Tibial nerve (tissue), 4 donors: Measurements from ENCODE around the gene GRAP. TPM values are rescaled to one million over a fixed set of nuclear protein-coding genes. Genes with fewer than 3 reads are reported as not detected.

Source experiments
- DNase-seq, 2 donors: peaks; one replicate each; pipeline ENCODE4 v3.0.0-alpha.2; 2019; ENCODE audit warnings: low spot score in 2 of 2
- H3K27ac ChIP-seq, 4 donors: fragments of 200-600 bp; sonication (generic) in 3 of 4; one replicate each; pipeline ENCODE4 v1.5.1; 2017 to 2019; ENCODE audit warnings: mild to moderate bottlenecking in 1 of 4
- H3K27me3 ChIP-seq, 2 donors: fragments of 200-600 bp; sonication (generic) in 1 of 2; one replicate each; pipeline versions ENCODE4 v1.5.1 to v1.6.0; 2017 to 2019
- H3K36me3 ChIP-seq, 3 donors: fragments of 200-600 bp; sonication (generic); one replicate each; pipeline ENCODE4 v1.5.1; 2018 to 2019
- H3K4me1 ChIP-seq, 4 donors: fragments of 200-600 bp; sonication (generic) in 3 of 4; one replicate each; pipeline ENCODE4 v1.5.1; 2017 to 2019
- H3K4me3 ChIP-seq, 4 donors: fragments of 200-600 bp; sonication (generic) in 3 of 4; one replicate each; pipeline ENCODE4 v1.5.1; 2017 to 2019; ENCODE audit warnings: mild to moderate bottlenecking in 1 of 4, moderate library complexity in 1 of 4
- H3K9me3 ChIP-seq, 4 donors: fragments of 200-600 bp; sonication (generic) in 3 of 4; one replicate each; pipeline ENCODE4 v1.5.1; 2017 to 2019
- EP300 ChIP-seq, 2 donors: sonication (generic); formaldehyde crosslinking; IDR thresholded peaks; one replicate each; pipeline ENCODE4 v1.6.1; 2017; ENCODE audit warnings: antibody characterized with exemption in 2 of 2, mild to moderate bottlenecking in 1 of 2
- POLR2A ChIP-seq, 2 donors: fragments of 450-650 bp; IDR thresholded peaks; one replicate each; pipeline ENCODE4 v1.6.1; 2017; ENCODE audit warnings: antibody characterized with exemption in 2 of 2, mild to moderate bottlenecking in 2 of 2, moderate library complexity in 2 of 2
- WGBS, 2 donors: methylation state at CpG; one replicate each; pipeline ENCODE4 v1.1.5; 2018; 5-methylcytosine and 5-hydroxymethylcytosine counted together
- total RNA-seq, 4 donors: library from RNA; depleted of rRNA; stranded (reverse); fragments of >200 nt; gene quantifications; one replicate each; pipeline ENCODE4 v1.1.0, GENCODE V29; 2016
- TF ChIP-seq, protein P1 (sequence below), 5 experiments: fragments of 200-600 bp in 3 of 5; fragments of 450-650 bp in 2 of 5; sonication (generic) in 3 of 5; IDR thresholded peaks; one replicate each; pipeline ENCODE4 v1.5.1; 2016 to 2019; ENCODE audit warnings: antibody characterized with exemption in 5 of 5, mild to moderate bottlenecking in 3 of 5, moderate library complexity in 2 of 5

The GRAP gene
- total RNA-seq, 4 donors from 2014 or later = 4.6 to 7.5 (median 5.8) TPM

DNA sequence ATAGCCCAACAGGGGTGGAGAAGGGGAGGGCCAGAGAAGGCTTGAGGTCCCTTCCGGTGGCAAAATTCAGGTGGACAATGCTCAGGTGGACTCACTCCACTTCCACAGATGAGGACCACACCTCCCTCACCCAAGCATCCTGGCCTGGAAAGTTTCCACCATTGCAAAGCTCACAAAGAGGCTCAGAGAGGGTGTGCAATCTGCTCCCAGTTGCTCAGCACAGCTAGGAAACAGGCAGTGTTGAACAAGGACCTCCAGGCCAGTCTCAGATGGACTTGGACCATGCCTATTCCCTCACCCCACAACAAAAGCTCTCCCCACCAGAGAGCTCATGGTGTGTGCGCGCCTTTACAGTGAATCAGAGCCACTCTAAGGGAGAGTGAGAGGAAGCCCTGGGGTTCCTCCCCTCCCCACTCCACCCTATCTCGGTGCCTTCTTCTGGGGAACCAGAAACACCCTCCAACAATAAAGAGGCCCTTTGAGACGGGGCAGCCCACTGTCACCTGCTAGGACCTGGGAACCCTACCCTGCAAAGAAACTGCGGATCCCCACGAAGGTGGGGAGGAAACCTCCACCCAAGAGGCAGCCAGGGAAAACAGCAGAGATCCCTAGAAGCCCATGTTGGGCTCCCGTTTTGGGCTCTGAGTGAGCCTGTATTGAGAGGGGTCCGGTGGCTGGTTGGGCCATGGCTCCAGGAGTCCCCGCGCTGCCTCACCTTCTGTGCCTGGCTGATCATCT lies 43.8 kb downstream of the GRAP start:
- peak overlapping the region in 1 of 4 donors; percentile 74 for H3K27ac ChIP-seq
- 79 to 85% methylated on average over 8 to 11 of the region's 11 CpGs for WGBS, 2 donors
- H3K4me1 ChIP-seq = peaks cover 0 to 16% (median 7%) of the 10 kb centered on the region in 4 donors
- DNase-seq = no peak
- H3K27me3 ChIP-seq = peaks cover 0 to 23% of the 10 kb centered on the region in 2 donors
- H3K4me3 ChIP-seq = peak overlapping the region in 1 of 4 donors; percentile 59
- H3K9me3 ChIP-seq = peaks cover 0 to 3% (median 0%) of the 10 kb centered on the region in 4 donors
- no peaks in the 10 kb centered on the region for H3K36me3 ChIP-seq
- TF ChIP-seq EP300 (IDR thresholded peaks at IDR 0.05) = no peak
- TF ChIP-seq, protein P1, sequence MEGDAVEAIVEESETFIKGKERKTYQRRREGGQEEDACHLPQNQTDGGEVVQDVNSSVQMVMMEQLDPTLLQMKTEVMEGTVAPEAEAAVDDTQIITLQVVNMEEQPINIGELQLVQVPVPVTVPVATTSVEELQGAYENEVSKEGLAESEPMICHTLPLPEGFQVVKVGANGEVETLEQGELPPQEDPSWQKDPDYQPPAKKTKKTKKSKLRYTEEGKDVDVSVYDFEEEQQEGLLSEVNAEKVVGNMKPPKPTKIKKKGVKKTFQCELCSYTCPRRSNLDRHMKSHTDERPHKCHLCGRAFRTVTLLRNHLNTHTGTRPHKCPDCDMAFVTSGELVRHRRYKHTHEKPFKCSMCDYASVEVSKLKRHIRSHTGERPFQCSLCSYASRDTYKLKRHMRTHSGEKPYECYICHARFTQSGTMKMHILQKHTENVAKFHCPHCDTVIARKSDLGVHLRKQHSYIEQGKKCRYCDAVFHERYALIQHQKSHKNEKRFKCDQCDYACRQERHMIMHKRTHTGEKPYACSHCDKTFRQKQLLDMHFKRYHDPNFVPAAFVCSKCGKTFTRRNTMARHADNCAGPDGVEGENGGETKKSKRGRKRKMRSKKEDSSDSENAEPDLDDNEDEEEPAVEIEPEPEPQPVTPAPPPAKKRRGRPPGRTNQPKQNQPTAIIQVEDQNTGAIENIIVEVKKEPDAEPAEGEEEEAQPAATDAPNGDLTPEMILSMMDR (IDR thresholded peaks at IDR 0.05) = no peak
- no peak for TF ChIP-seq POLR2A (IDR thresholded peaks at IDR 0.05)

DNA sequence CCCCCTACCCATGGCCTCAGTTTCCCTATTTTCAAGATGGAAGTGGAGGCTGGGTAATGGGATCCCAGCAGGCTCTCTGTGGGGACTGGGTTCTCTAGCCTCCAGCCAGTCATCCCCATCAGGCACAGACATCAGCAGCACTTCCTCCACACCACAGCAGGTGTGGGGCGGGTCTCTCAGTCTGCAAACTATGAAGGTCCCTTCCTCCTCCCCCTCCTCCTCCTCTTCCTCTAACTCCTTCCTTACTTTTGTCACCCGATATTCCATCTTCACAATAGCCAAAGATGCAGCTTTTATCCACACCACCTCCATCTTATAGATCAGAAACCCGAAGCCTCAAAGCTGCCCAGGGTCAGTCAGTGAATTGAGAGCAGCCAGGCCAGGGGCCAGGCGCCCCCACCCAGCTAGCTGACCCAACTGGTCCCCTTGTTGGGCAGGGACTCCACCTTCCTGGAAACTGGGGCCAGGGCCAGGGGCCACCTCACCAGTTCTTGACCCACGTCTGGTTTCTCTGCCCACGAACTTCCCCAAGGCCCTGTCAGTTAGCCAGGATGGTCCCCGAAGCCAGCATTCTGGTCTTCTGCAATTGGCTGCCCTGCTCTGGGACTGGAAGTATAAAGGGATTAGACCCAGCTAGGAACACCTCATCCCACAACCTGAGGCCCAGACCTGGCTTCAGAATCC lies 44.7 kb downstream of the GRAP start:
- H3K27ac ChIP-seq = peak overlapping the region in 1 of 4 donors; percentile 26
- TF ChIP-seq EP300 (IDR thresholded peaks at IDR 0.05) (no peak), POLR2A (IDR thresholded peaks at IDR 0.05) (no peak)
- TF ChIP-seq, protein P1 (IDR thresholded peaks at IDR 0.05) = no peak
- H3K27me3 ChIP-seq = peaks cover 0 to 23% of the 10 kb centered on the region in 2 donors

DNA sequence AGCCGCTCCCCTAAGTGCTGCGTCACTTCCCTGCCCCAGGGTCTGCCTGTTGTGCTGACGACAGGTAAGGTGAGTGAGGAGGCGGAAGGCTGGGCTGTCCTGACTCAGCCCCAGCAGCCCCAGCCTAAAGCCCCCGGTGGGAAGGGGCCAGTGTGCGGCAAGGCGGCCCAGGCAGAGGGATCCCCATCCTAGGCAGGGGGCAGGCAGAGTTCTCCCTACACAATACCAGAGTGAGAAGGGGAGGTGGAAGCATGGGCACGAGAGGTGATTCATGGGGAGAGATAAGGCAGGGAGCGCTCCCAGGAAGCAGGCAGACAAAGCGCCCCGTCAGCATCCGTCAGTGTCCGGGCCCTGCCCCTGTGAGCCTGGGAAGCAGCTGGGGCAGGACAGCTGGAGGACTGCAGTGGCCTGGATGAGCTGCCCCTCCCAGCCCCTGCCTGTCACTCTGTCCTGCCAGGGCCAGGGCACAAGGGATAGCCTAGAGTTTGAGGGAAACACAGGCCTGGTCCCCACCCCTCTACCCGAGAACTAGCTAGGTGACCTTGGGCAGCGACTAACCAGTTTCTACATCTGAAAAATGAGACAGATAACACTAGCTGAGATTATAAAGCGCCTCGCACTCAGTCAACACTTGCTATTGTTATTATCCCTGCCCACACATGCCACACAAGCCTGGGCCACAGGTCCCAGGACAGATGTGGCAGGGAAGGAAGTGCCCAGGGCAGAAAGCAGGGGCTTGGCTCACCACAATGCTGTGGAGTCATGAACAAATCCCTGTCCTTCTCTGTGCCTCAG lies 46.0 kb downstream of the GRAP start:
- Histone ChIP-seq H3K36me3 (no peaks in the 10 kb centered on the region), H3K4me1 (peaks cover 0 to 16% (median 7%) of the 10 kb centered on the region in 4 donors), H3K9me3 (peaks cover 0 to 9% (median 0%) of the 10 kb centered on the region in 4 donors), H3K4me3 (no peak overlapping the region), H3K27ac (peak overlapping the region in 1 of 4 donors; percentile 26), H3K27me3 (peaks cover 0 to 21% of the 10 kb centered on the region in 2 donors)
- DNase-seq = no peak
- WGBS, 2 donors = 75 to 84% methylated on average over 16 to 17 of the region's 17 CpGs
- TF ChIP-seq EP300 (IDR thresholded peaks at IDR 0.05) = no peak
- no peak for TF ChIP-seq POLR2A (IDR thresholded peaks at IDR 0.05)
- TF ChIP-seq, protein P1 (IDR thresholded peaks at IDR 0.05) = no peak

More for the DNA sequence above, 44.7 kb downstream of the GRAP start:
- no peak for DNase-seq
- no peak overlapping the region for H3K4me3 ChIP-seq
- WGBS, 2 donors = 69 to 75% methylated on average over 7 of the region's 7 CpGs
- H3K36me3 ChIP-seq = no peaks in the 10 kb centered on the region
- H3K9me3 ChIP-seq = peaks cover 0 to 3% (median 0%) of the 10 kb centered on the region in 4 donors
- peaks cover 0 to 16% (median 7%) of the 10 kb centered on the region in 4 donors for H3K4me1 ChIP-seq

DNA sequence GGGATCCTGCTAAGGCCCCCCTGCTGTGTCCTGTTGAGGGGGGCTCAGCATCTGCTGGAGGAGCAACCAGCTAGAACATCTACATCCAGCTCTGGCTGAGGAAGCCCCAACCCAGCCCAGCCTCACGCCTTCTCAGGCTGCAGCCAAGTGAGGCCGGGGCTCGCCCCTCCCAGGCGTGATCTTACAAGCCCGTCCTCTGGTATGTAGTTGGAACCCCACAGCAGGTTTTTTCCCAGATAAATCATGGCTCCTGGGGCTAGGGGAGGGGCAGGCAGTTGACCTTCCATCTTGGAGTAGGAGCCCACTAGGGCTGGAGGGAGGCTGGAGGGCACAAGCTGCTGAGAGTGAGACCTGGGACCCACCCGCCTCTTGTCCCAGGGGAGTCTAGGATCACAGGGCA lies 46.8 kb downstream of the GRAP start:
- Histone ChIP-seq H3K9me3 (peaks cover 0 to 17% (median 0%) of the 10 kb centered on the region in 4 donors), H3K4me1 (peaks cover 0 to 15% (median 6%) of the 10 kb centered on the region in 4 donors), H3K27me3 (peaks cover 0 to 13% of the 10 kb centered on the region in 2 donors), H3K27ac (no peak overlapping the region), H3K4me3 (no peak overlapping the region), H3K36me3 (no peaks in the 10 kb centered on the region)
- no peak for DNase-seq
- 78 to 89% methylated on average over 6 of the region's 6 CpGs for WGBS, 2 donors
- TF ChIP-seq EP300 (IDR thresholded peaks at IDR 0.05) (no peak), POLR2A (IDR thresholded peaks at IDR 0.05) (no peak)
- TF ChIP-seq, protein P1 (IDR thresholded peaks at IDR 0.05) = no peak
